ENCODE measurements around the gene COQ9. TPM values are rescaled to one million over a fixed set of nuclear protein-coding genes. Genes with fewer than 3 reads are reported as not detected.

Gene COQ9
- total RNA-seq, 1 experiment from 2014 or later, result 32.9 TPM

- Histone ChIP-seq H3K23ac (ENCODE audit: insufficient read length, low read depth, low read length) (no peak overlapping the region), H3T11ph (ENCODE audit: low read length) (no peak overlapping the region), H3K14ac (ENCODE audit: insufficient read depth, low read length) (no peak overlapping the region), H2BK120ac (ENCODE audit: low read depth, low read length, poor library complexity, severe bottlenecking) (no peak overlapping the region), H3K27ac (ENCODE audit: insufficient read length, low read depth, low read length) (no peak overlapping the region), H3K9me3 (ENCODE audit: control insufficient read depth, low read depth, low read length) (no peaks in the 10 kb centered on the region), H3K4me2 (ENCODE audit: insufficient read depth, insufficient read length, low read length) (no peak overlapping the region), H3K27me3 (ENCODE audit: insufficient read depth, low read length) (no peaks in the 10 kb centered on the region), H2BK5ac (ENCODE audit: insufficient read length, low read length) (no peak overlapping the region), H3K79me1 (ENCODE audit: insufficient read depth, low read depth, low read length, poor library complexity, severe bottlenecking) (no peaks in the 10 kb centered on the region), H3K23me2 (ENCODE audit: insufficient read length, low read depth, low read length, poor library complexity, severe bottlenecking) (no peaks in the 10 kb centered on the region), H4K8ac (replicated peaks; ENCODE audit: insufficient read length, low read depth, low read length) (no peak overlapping the region), H2BK15ac (ENCODE audit: low read depth, low read length) (no peak overlapping the region), H3K56ac (ENCODE audit: insufficient read length, low read depth, low read length) (no peak overlapping the region), H2BK20ac (ENCODE audit: low read depth, low read length, poor library complexity, severe bottlenecking) (no peak overlapping the region), H2BK12ac (ENCODE audit: insufficient read length, low read depth, low read length) (no peak overlapping the region), H3K9ac (ENCODE audit: extremely low read depth, insufficient read length, low read length) (no peak overlapping the region), H3K79me2 (ENCODE audit: insufficient read depth, low read length) (no peaks in the 10 kb centered on the region), H3K4ac (ENCODE audit: low read depth, low read length) (no peak overlapping the region), H4K91ac (ENCODE audit: insufficient read length, low read depth, low read length) (no peak overlapping the region), H3K18ac (ENCODE audit: insufficient read length, low read depth, low read length) (no peak overlapping the region), H3K4me1 (ENCODE audit: insufficient read depth, low read length) (peaks cover 14% of the 10 kb centered on the region; the same call in 1 of the 2 replicates), H2AFZ (ENCODE audit: low read length) (no peak overlapping the region), H4K20me1 (ENCODE audit: control insufficient read depth, insufficient read depth, insufficient read length) (no peaks in the 10 kb centered on the region), H4K5ac (ENCODE audit: insufficient read length, low read depth, low read length) (no peak overlapping the region), H2AK5ac (ENCODE audit: insufficient read length, low read length) (no peak overlapping the region)
- WGBS (ENCODE audit: extremely low coverage, insufficient read length, low lambda C conversion rate), result no CpG with 5 or more reads among the region's 6 CpGs
- Mint-ChIP-seq H3K4me1 (peaks cover 22 to 28% of the 10 kb centered on the region in 2 experiments), H3K4me3 (no peak overlapping the region), H3K27ac (no peak overlapping the region), H3K9me3 (no peaks in the 10 kb centered on the region), H3K27me3 (ENCODE audit: low read depth) (no peaks in the 10 kb centered on the region), H3K36me3 (ENCODE audit: insufficient read depth in 1 of 3, low read depth in 3 of 3) (peaks cover 36 to 66% (median 57%) of the 10 kb centered on the region in 3 experiments)
- TF ChIP-seq CTCF (conservative IDR thresholded peaks at IDR 0.05), result no peak
- peak; percentile 19 for DNase-seq
These were observed 23.4 kb downstream of the COQ9 start for GRCh38 chr16:57470711-57471110.

Measured in H9 (cell line).